ENCODE data around the gene SLC9B2. TPM values are rescaled to one million over a fixed set of nuclear protein-coding genes. Genes with fewer than 3 reads are reported as not detected.

SLC9B2 gene
- total and polyA plus RNA-seq, 2 donors (not counting 1 experiment from before 2014, with no cell fraction given) = 16.4 to 37.6 TPM

- Histone ChIP-seq H3K4me2 (replicated peaks; ENCODE audit: low read depth, low read length, poor library complexity, severe bottlenecking) (peak overlapping the region; percentile 93), H3K27ac (ENCODE audit: low read length in 2 of 2) (peak overlapping the region; percentile 92), H2AFZ (ENCODE audit: insufficient read depth, low read depth, low read length, poor library complexity, severe bottlenecking) (peak overlapping the region; percentile 92), H3K36me3 (replicated peaks in 1 of 2; ENCODE audit: control extremely low read depth in 1 of 2, control insufficient read depth in 1 of 2, extremely low read depth in 1 of 2, insufficient read depth in 2 of 2, low read length in 1 of 2) (no peaks in the 10 kb centered on the region), H3K9ac (ENCODE audit: low read length) (peak overlapping the region; percentile 85), H3K4me3 (ENCODE audit: control extremely low read depth in 1 of 5, extremely low read depth in 1 of 5, insufficient read depth in 1 of 5, low read depth in 2 of 5, low read length in 4 of 5) (peak overlapping the region in 4 of 5 experiments; percentile 79 to 83 (median 80)), H3K27me3 (replicated peaks in 1 of 4; ENCODE audit: control extremely low read depth in 1 of 4, control insufficient read depth in 3 of 4, insufficient read depth in 4 of 4, low read length in 3 of 4) (no peaks in the 10 kb centered on the region), H3K9me3 (ENCODE audit: control extremely low read depth in 1 of 3, control insufficient read depth in 2 of 3, insufficient read depth in 1 of 3, low read length in 2 of 3) (no peaks in the 10 kb centered on the region), H3K4me1 (ENCODE audit: control insufficient read depth in 2 of 2, insufficient read depth in 2 of 2, low read length in 2 of 2) (peaks cover 27 to 31% of the 10 kb centered on the region in 2 donors), H4K20me1 (ENCODE audit: control insufficient read depth, insufficient read depth, low read length, poor library complexity, severe bottlenecking) (no peaks in the 10 kb centered on the region), H3K79me2 (ENCODE audit: control insufficient read depth, insufficient read depth, low read length) (peaks cover 39% of the 10 kb centered on the region)
- TF ChIP-seq, protein P1, sequence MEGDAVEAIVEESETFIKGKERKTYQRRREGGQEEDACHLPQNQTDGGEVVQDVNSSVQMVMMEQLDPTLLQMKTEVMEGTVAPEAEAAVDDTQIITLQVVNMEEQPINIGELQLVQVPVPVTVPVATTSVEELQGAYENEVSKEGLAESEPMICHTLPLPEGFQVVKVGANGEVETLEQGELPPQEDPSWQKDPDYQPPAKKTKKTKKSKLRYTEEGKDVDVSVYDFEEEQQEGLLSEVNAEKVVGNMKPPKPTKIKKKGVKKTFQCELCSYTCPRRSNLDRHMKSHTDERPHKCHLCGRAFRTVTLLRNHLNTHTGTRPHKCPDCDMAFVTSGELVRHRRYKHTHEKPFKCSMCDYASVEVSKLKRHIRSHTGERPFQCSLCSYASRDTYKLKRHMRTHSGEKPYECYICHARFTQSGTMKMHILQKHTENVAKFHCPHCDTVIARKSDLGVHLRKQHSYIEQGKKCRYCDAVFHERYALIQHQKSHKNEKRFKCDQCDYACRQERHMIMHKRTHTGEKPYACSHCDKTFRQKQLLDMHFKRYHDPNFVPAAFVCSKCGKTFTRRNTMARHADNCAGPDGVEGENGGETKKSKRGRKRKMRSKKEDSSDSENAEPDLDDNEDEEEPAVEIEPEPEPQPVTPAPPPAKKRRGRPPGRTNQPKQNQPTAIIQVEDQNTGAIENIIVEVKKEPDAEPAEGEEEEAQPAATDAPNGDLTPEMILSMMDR (IDR thresholded peaks at IDR 0.05) = no peak
- no peak for TF ChIP-seq EZH2 (IDR thresholded peaks at IDR 0.05; ENCODE audit: borderline replicate concordance, insufficient read depth, low read depth, low read length, poor library complexity, severe bottlenecking)
- intact Hi-C loops (cut with micrococcal nuclease) = loop anchor here (1.0 to 5.0 kb wide), 6 partner anchors 16 to 573 kb away; partner anchors contain the start of genes BDH2, MANBA, NFKB1 and SLC9B1
- no CpG with 5 or more reads among the region's 4 CpGs for WGBS (ENCODE audit: insufficient coverage)
- Mint-ChIP-seq H3K4me1 (peaks cover 35% of the 10 kb centered on the region), H3K27me3 (no peaks in the 10 kb centered on the region), H3K27ac (peak overlapping the region; percentile 89), H3K4me3 (peak overlapping the region; percentile 82), H3K9me3 (ENCODE audit: insufficient read depth) (no peaks in the 10 kb centered on the region)
- POLR2A ChIA-PET = interaction anchor here (0.9 to 2.2 kb wide), 4 partner anchors 56 to 248 kb away, joined by 3 to 9 read pairs (median 4); partner anchors contain the start of genes CISD2, SLC9B1 and UBE2D3
- CTCF ChIA-PET = interaction anchor here (0.7 to 7.9 kb wide), 5 partner anchors 9 to 314 kb away, joined by 3 to 97 read pairs (median 7); partner anchors contain the start of genes BDH2 and MANBA
- no peak for ATAC-seq (ENCODE audit: low read depth)
- DNase-seq = no peak
These were observed 1.1 kb downstream of the SLC9B2 start for GRCh38 chr4:103075435-103075893.

All from B cell (primary cell).